ENCODE results near the gene SLC36A1.
"Not testable (repeated sequence)": the region's sequence is repeated elsewhere in the genome, so short reads cannot be mapped to it uniquely, and the experiment has no call there.

The SLC36A1 gene

DNA sequence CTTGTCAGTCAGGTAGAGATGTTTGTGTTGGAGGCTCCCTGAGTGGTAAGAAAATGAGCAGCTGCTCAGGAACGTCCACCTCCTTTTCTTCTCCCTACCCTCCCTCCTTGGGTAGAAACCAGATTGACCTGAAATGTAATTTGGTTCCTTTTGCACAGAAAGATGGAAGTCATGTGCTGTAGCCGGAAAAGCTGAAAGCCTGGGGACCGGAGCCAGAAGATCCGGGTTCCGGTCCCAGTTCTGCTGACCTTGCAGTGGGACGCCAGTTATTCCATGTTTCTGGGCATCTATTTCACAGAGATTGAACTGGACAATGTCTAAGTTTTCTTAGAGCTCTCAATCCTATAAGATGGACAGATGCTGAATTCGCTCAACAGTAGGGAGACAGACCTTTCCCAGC is 40.1 kb downstream of the SLC36A1 start:
- no peak for DNase-seq

GRCh38 chr5:151490627-151491026 is 43.2 kb downstream of the SLC36A1 start:
- no peak for DNase-seq

DNA sequence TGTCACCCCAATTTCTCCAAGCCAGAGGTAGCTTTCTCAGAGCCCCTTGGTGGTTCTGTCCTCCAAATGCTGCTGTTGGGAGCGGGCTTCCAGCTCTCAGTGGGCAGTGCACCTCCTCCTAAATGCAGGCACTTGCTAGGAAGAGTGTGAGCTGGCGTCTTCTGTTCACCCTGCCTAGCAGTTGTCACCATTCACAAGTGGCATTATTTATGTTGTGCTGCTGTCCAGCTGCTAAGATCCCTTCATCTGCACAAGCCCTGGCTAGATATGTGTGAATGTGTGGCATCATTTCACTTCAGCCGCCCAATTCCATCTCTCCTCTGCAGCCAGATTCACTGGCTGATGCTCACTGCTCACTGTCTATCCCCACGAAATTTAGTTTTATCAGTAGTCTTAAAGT is 43.7 kb downstream of the SLC36A1 start:
- DNase-seq: no peak

DNA sequence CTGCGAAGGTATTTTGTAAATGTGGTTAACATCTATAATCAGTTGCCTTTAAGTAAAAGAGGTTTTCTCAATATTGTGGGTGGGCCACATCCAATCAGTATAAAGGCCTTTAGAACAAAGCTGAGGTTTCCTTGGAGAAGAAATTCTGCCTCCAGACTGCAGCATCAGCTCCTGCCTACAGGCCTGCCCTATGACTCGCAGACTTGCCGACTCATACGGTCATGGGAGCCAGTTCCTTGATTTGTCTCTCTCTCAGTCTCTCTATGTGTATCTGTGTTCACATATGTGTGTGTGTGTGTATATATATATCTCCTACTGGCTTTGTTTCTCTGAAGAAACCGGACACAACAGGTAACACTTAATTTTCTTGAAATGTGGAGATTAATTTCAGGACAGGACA is 45.3 kb downstream of the SLC36A1 start:
- DNase-seq: peak in 1 of 2 donors; percentile 3

DNA sequence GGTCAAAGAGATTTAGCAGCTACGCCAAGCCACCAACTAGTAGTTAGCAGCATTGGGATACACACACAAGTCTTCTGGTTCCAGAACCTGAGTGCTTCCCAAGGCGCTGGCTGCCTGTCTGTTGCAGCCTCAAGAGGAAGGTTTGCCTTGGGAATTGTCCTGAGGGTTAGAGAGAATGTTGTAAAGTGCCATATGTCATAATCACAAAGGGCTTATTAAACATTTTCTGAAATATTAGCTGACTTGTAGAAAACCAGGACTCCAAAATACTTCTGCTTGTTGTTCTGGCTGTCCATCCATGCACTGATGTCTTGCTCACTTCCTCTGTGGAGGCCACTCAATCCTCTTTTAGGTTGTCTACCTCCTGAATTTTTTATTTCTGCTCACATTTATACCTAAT is 46.3 kb downstream of the SLC36A1 start:
- DNase-seq: no peak

DNA sequence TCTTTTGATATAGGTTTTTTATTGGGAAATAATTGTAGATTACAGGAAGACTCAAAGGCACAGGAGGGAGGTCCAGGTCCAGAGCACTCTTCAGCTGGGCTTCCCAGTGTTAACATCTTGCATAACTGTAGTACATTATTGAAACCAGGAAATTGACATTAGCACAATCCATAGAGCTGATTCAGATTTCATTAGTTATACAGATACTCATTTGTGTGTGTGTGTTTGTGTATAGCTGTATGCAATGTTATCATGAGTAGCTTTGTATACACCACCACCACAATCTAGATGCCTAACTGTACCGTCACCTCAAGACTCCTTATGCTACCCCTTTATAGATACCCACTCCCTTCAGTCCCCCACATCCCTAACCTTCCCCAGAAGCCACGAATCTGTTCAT is 47.9 kb downstream of the SLC36A1 start:
- DNase-seq: no peak

- DNase-seq: no peak
Observed at GRCh38 chr5:151496041-151496484, 48.7 kb downstream of the SLC36A1 start.

DNA sequence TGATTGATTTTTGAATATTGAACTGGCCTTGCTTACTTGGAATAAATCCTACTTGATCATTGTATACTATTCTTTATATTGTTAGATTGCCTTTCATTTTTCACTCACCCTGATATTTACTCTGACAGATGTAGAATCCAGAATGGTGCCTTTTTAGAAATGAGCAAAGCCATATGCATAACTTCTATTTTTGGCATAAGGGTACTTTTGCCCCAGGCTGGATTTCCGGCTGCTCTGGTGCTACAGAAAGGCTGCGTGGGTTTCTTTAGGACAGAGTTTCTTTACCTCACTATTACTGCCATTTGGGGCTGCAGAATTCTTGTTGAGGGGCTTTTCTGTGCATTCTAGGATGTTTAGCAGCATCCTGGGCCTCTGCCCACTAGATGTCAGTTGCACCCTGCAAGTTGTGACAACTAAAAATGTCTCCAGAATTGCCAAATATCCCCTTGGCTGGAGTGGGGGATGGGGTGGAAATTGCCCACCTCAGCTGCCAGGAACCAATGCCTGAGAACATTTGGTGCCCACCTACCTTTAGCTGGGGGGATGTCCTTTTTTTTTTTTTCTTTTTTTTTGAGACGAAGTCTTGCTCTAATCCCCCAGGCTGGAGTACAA is 50.1 kb downstream of the SLC36A1 start:
- no peak for DNase-seq

- DNase-seq: no peak
Observed at GRCh38 chr5:151498395-151499155, 51.2 kb downstream of the SLC36A1 start.

GRCh38 chr5:151499501-151500035 is 52.2 kb downstream of the SLC36A1 start:
- no peak for DNase-seq

- no peak for DNase-seq
Observed at GRCh38 chr5:151504006-151504405, 56.6 kb downstream of the SLC36A1 start.

DNA sequence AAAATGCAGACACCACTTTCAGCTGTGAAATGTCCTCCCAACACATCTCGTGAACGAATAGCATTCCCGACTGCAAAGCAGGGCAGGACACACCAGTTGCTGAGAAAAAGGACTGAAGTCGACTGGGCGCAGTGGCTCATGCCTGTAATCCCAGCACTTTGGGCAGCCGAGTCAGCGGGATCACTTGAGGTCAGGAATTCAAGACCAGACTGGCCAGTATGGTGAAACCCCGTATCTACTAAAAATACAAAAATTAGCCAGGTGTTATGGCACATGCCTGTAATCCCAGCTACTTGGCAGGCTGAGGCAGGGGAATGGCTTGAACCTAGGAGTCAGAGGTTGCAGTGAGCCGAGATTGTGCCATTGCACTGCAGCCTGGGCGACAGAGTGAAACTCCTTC is 60.9 kb downstream of the SLC36A1 start:
- DNase-seq: not testable (repeated sequence)

GRCh38 chr5:151509231-151509630 is 61.8 kb downstream of the SLC36A1 start:
- DNase-seq: no peak

- no peak for DNase-seq
Observed at GRCh38 chr5:151509836-151510235, 62.4 kb downstream of the SLC36A1 start.

- DNase-seq: no peak
Observed at GRCh38 chr5:151517122-151517920, 69.9 kb downstream of the SLC36A1 start.

DNA sequence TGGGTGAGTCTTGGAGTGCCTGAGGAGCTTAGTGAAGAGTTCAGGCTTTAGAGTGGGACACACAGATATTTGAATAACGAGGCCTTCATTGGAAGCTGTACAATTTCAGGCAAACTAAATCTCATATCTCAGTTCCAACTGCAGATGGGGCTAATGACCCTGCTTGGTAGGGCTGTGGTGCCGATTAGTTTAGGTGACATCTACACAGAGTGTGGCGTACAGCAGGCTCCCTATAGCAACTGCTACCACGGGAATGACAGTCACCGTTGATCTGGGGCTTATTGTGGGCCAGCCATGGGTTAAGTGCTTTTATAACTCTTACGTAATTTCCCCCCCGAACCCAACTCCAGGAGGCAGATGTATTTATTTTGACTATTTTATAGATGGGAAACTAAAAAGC is 72.9 kb downstream of the SLC36A1 start:
- DNase-seq: no peak

DNA sequence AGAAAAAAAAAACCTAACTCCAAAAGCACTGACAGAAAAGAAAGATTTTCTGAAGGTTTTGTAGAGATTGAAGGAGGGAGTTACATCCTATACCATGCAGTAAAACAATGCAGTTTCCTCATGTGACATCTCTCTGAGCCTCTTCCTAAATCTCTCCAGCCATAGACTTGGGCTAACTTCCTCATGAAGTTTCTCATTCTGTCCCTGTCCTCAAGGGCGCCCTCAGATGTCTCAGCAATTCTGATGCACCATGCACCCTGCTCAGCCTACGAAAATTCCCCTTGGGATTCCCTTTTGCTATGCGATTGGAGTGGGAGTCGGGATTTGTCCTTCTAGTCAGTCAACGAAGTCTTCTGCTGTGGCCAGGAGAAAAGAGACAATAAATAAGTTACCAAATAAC is 74.8 kb downstream of the SLC36A1 start:
- DNase-seq: no peak

DNA sequence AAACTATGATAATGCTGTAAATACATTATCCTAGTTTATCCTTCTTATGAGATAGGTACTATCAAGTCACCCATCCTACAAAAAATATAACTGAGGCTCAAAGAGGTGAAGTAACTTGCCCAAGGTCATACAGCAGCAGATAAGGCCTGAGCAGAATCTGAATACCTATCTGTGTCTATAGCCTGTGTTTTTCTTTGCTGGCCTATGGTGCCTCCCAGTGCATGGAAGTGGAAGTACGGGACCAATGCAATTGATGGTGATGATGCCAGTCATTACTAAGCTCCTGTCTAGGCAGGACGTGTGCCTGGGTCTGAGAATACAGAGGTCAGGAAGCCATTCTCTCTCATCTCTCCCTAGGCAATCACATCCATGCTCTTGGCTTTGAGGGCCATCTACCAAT is 75.9 kb downstream of the SLC36A1 start:
- DNase-seq: peak; percentile 21 to 42

- no peak for DNase-seq
Observed at GRCh38 chr5:151528153-151528552, 80.8 kb downstream of the SLC36A1 start.

DNA sequence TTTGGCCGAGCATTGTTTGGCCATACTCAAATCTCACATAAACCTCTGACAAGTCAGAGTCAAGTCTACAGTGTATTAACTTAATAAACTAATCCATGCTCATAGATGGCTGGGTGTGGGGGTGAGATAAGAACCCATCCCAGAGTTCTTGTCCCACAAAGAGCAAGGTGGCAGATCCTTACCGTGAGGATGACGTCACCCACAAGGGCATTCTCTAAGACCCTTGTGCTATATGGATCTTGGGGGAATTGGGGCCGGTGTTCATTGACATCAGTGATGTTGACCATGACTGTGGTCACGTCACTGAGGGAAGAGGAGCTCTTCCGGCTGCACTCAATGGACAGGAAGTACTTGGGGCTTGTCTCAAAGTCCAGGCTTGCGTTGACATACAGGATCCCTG is 81.6 kb downstream of the SLC36A1 start:
- DNase-seq: no peak

GRCh38 chr5:151531581-151531980 is 84.2 kb downstream of the SLC36A1 start:
- DNase-seq: no peak

DNA sequence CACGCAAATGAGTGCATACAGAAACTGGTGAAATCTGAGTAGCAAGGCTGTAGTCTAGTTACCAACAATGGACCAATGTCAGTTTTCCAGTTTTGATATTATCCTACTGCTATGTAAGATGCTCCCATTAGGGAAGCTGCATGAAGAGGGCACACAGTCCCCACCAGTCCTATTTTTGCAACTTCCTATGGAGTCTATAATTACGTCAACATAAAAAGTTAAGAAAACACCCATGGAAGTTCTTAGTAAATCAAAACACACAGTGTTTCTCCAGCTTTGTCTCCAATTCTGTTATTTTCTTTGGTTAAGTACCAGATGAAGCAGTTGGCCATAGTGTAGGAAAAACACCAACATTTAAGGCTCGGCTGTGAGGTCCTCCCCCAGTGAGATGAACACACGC is 85.0 kb downstream of the SLC36A1 start:
- no peak for DNase-seq

DNA sequence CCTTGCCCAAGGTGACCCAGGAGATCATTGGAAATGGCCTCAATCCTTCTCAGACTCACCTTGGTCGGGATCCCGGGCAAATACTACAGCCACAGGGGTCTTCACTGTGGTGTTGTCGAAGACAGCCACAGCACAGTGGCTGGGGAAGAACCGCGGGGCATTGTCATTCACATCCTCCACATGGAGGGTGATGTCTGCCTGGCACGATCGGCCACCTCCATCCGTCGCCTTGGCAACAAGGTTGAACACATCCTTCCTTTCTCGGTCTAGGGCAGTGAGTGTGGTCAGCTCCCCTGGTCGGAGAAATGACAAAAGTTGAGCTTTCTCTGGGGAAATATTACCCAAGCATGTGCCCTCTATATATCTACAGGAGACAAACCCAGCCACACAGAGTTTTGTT is 86.9 kb downstream of the SLC36A1 start:
- no peak for DNase-seq

- DNase-seq: no peak
Observed at GRCh38 chr5:151537044-151537443, 89.6 kb downstream of the SLC36A1 start.
